Astrocyte of the spinal cord (primary cell): ENCODE results near the gene GNG13.

Experiments
- DNase-seq: peaks from one replicate; pipeline ENCODE4 v3.0.0; 2011; ENCODE audit warnings: low read depth, low spot score
- H3K4me3 ChIP-seq: 2 replicates; pipeline ENCODE4 v1.5.1; 2011; ENCODE audit warnings: low read depth, mild to moderate bottlenecking, low read length, moderate library complexity
- CTCF ChIP-seq: IDR thresholded peaks from 2 replicates; pipeline ENCODE4 v1.5.1; 2012; ENCODE audit warnings: low read depth, mild to moderate bottlenecking, low read length, inconsistent platforms
- in situ Hi-C: cut with HindIII; loops from 2 replicates; pipeline ENCODE4 v1.10.0; 2017; ENCODE audit warnings: low sequenced_read_pairs

Gene GNG13

GRCh38 chr16:799948-800833 is at the start of gene GNG13:
TSS of gene GNG13 (minus strand) at chr16:800734. CDS start at chr16:799077, 1,657 bp downstream.
- in situ Hi-C loops, result no loop called here
- DNase-seq, result no peak
- no peak within 1 kb of the TSS for H3K4me3 ChIP-seq
- TF ChIP-seq CTCF, result no peak

GRCh38 chr16:848510-849253 is 48.1 kb upstream of the GNG13 start:
- no peak for TF ChIP-seq CTCF
- DNase-seq, result no peak
- no peak overlapping the region for H3K4me3 ChIP-seq
- in situ Hi-C loops, result no loop called here

- no peak for DNase-seq
- no peak for TF ChIP-seq CTCF
- in situ Hi-C loops, result no loop called here
- no peak overlapping the region for H3K4me3 ChIP-seq
Observed at GRCh38 chr16:847681-848445, 47.3 kb upstream of the GNG13 start.

- DNase-seq, result no peak
- H3K4me3 ChIP-seq, result no peak overlapping the region
- TF ChIP-seq CTCF, result no peak
- in situ Hi-C loops, result no loop called here
Observed at GRCh38 chr16:847151-847550, 46.6 kb upstream of the GNG13 start.

- no peak for DNase-seq
Observed at GRCh38 chr16:845351-845745, 44.8 kb upstream of the GNG13 start.

More at GRCh38 chr16:845351-845745, 44.8 kb upstream of the GNG13 start:
- no peak overlapping the region for H3K4me3 ChIP-seq
- TF ChIP-seq CTCF, result no peak
- in situ Hi-C loops, result no loop called here
